Measurements from ENCODE around the gene UGP2.

DNA sequence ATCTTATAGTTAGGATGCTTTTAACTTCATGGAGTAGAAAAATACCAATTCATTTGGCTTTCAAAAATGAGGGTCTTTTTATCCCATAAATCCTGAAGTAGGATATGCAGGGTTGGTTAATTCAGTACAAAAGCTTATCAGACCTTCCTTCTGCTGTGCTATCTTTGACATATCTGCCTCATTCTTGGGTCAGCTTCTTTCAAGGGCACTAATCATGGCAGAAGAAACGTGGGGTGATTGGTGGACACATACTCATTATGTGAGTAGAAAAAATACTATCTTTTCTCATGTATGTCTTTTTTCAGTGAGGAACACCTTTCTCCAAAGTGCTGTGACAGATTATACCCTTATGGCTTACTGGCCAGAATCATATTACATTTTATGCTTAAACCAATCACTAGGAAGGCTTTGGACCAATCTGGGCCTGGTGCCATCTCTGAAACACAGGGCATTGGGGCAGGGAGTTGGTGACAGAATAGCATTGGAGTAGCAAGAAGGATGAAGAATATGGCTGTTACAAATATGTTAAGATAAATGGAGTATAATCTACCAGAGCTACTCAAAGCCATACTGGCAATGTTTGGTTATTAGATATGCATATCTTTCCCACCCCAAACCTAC is 10.1 kb downstream of the UGP2 start:
- TF ChIP-seq POLR2A (IDR thresholded peaks at IDR 0.05) (no peak), POLR2AphosphoS5 (IDR thresholded peaks at IDR 0.05) (no peak)
- TF ChIP-seq, protein P1, sequence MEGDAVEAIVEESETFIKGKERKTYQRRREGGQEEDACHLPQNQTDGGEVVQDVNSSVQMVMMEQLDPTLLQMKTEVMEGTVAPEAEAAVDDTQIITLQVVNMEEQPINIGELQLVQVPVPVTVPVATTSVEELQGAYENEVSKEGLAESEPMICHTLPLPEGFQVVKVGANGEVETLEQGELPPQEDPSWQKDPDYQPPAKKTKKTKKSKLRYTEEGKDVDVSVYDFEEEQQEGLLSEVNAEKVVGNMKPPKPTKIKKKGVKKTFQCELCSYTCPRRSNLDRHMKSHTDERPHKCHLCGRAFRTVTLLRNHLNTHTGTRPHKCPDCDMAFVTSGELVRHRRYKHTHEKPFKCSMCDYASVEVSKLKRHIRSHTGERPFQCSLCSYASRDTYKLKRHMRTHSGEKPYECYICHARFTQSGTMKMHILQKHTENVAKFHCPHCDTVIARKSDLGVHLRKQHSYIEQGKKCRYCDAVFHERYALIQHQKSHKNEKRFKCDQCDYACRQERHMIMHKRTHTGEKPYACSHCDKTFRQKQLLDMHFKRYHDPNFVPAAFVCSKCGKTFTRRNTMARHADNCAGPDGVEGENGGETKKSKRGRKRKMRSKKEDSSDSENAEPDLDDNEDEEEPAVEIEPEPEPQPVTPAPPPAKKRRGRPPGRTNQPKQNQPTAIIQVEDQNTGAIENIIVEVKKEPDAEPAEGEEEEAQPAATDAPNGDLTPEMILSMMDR (IDR thresholded peaks at IDR 0.05): no peak
